ENCODE results near the gene FFAR1.

Gene FFAR1

GRCh38 chr19:35337984-35338296 is 9.8 kb upstream of the FFAR1 start:
- H3K27ac ChIP-seq, result no peak overlapping the region
- H3K36me3 ChIP-seq (replicated peaks), result no peaks in the 10 kb centered on the region
- H3K27me3 ChIP-seq (replicated peaks), result no peaks in the 10 kb centered on the region
- H3K4me3 ChIP-seq (ENCODE audit: low read depth, low read length), result no peak overlapping the region
- DNase-seq, result no peak
- in situ Hi-C loops (cut with HindIII; ENCODE audit: low pct_ligation_motif_present, low sequenced_read_pairs), result no loop called here
- no peak for TF ChIP-seq CTCF (IDR thresholded peaks at IDR 0.05; ENCODE audit: low read depth, low read length, missing control alignments)

- Histone ChIP-seq H3K4me3 (ENCODE audit: low read depth, low read length) (no peak overlapping the region), H3K27me3 (replicated peaks) (no peaks in the 10 kb centered on the region), H3K36me3 (replicated peaks) (no peaks in the 10 kb centered on the region), H3K27ac (no peak overlapping the region)
- in situ Hi-C loops (cut with HindIII; ENCODE audit: low pct_ligation_motif_present, low sequenced_read_pairs), result no loop called here
- no peak for DNase-seq
- TF ChIP-seq CTCF (IDR thresholded peaks at IDR 0.05; ENCODE audit: low read depth, low read length, missing control alignments), result no peak
These were observed 7.3 kb upstream of the FFAR1 start for GRCh38 chr19:35340431-35340830.

GRCh38 chr19:35341006-35341405 is 6.7 kb upstream of the FFAR1 start:
- no peak for DNase-seq
- Histone ChIP-seq H3K27ac (no peak overlapping the region), H3K4me3 (ENCODE audit: low read depth, low read length) (no peak overlapping the region), H3K27me3 (replicated peaks) (no peaks in the 10 kb centered on the region), H3K36me3 (replicated peaks) (no peaks in the 10 kb centered on the region)
- in situ Hi-C loops (cut with HindIII; ENCODE audit: low pct_ligation_motif_present, low sequenced_read_pairs), result no loop called here
- TF ChIP-seq CTCF (IDR thresholded peaks at IDR 0.05; ENCODE audit: low read depth, low read length, missing control alignments), result no peak

GRCh38 chr19:35341565-35342225 is 6.0 kb upstream of the FFAR1 start:
- Histone ChIP-seq H3K36me3 (replicated peaks) (no peaks in the 10 kb centered on the region), H3K27ac (no peak overlapping the region), H3K27me3 (replicated peaks) (no peaks in the 10 kb centered on the region), H3K4me3 (ENCODE audit: low read depth, low read length) (no peak overlapping the region)
- no peak for TF ChIP-seq CTCF (IDR thresholded peaks at IDR 0.05; ENCODE audit: low read depth, low read length, missing control alignments)
- DNase-seq, result no peak
- in situ Hi-C loops (cut with HindIII; ENCODE audit: low pct_ligation_motif_present, low sequenced_read_pairs), result no loop called here

GRCh38 chr19:35342430-35342829 is 5.3 kb upstream of the FFAR1 start:
- in situ Hi-C loops (cut with HindIII; ENCODE audit: low pct_ligation_motif_present, low sequenced_read_pairs), result no loop called here
- Histone ChIP-seq H3K36me3 (replicated peaks) (no peaks in the 10 kb centered on the region), H3K27me3 (replicated peaks) (no peaks in the 10 kb centered on the region), H3K27ac (no peak overlapping the region), H3K4me3 (ENCODE audit: low read depth, low read length) (no peak overlapping the region)
- TF ChIP-seq CTCF (IDR thresholded peaks at IDR 0.05; ENCODE audit: low read depth, low read length, missing control alignments), result no peak
- no peak for DNase-seq

GRCh38 chr19:35344511-35345031 is 3.1 kb upstream of the FFAR1 start:
- DNase-seq, result no peak
- in situ Hi-C loops (cut with HindIII; ENCODE audit: low pct_ligation_motif_present, low sequenced_read_pairs), result no loop called here
- TF ChIP-seq CTCF (IDR thresholded peaks at IDR 0.05; ENCODE audit: low read depth, low read length, missing control alignments), result no peak

More at GRCh38 chr19:35344511-35345031, 3.1 kb upstream of the FFAR1 start:
- Histone ChIP-seq H3K27ac (no peak overlapping the region), H3K36me3 (replicated peaks) (no peaks in the 10 kb centered on the region), H3K27me3 (replicated peaks) (no peaks in the 10 kb centered on the region), H3K4me3 (ENCODE audit: low read depth, low read length) (no peak overlapping the region)

Data from brain microvascular endothelial cell (primary cell).